ENCODE measurements around the gene KLC3.
A peak's percentile ranks its signal among the peaks of the same experiment; 100 is the strongest.

Gene KLC3

GRCh38 chr19:45368737-45369340, 28.3 kb downstream of the KLC3 start:
- Histone ChIP-seq H3K79me2 (ENCODE audit: insufficient read depth, low read length) (peaks cover 17% of the 10 kb centered on the region), H3K4me3 (ENCODE audit: low read depth in 1 of 2, low read length in 2 of 2) (peak overlapping the region in 1 of 2 experiments; percentile 96; a peak in 2 of 4 replicates), H3K9ac (ENCODE audit: low read depth, low read length) (no peak overlapping the region), H3K4me1 (ENCODE audit: insufficient read depth, low read length) (peaks cover 29% of the 10 kb centered on the region), H3K36me3 (ENCODE audit: insufficient read depth, low read length) (peaks cover 25% of the 10 kb centered on the region), H3K9me3 (ENCODE audit: insufficient read depth, low read length, severe bottlenecking) (no peaks in the 10 kb centered on the region), H3K27me3 (ENCODE audit: insufficient read depth, low read length, poor library complexity) (no peaks in the 10 kb centered on the region), H3K4me2 (ENCODE audit: insufficient read depth, low read length) (peak overlapping the region; percentile 98), H2AFZ (ENCODE audit: low read depth, low read length) (no peak overlapping the region), H4K20me1 (ENCODE audit: insufficient read depth, low read length) (0 out of 2 replicates have a peak, but pooled peaks cover 4% of the 10 kb centered on the region), H3K27ac (ENCODE audit: low read length) (no peak overlapping the region)
- TF ChIP-seq EZH2 (IDR thresholded peaks at IDR 0.05; ENCODE audit: borderline replicate concordance, low read depth, low read length, severe bottlenecking) (no peak), CTCF (IDR thresholded peaks at IDR 0.05; ENCODE audit: borderline replicate concordance, extremely low read depth, low read length, poor library complexity, severe bottlenecking) (no peak)
- no peak for ATAC-seq (ENCODE audit: insufficient read depth, low read depth)
- no peak for DNase-seq

GRCh38 chr19:45370410-45371204, 30.1 kb downstream of the KLC3 start, which contains the start of gene ERCC2:
TSS of gene ERCC2 (minus strand) at chr19:45370573. CDS start at chr19:45370540, 33 bp downstream.
- H3K9me3 ChIP-seq (ENCODE audit: insufficient read depth, low read length, severe bottlenecking): no peaks in the 10 kb centered on the region
- peak within 1 kb of the TSS; percentile 89 for H2AFZ ChIP-seq (ENCODE audit: low read depth, low read length)
- DNase-seq: peak; percentile 100
- peaks cover 17% of the 10 kb centered on the region for H3K79me2 ChIP-seq (ENCODE audit: insufficient read depth, low read length)
- peak within 1 kb of the TSS; percentile 92 to 96 for H3K4me3 ChIP-seq (ENCODE audit: low read depth in 1 of 2, low read length in 2 of 2)
- no peaks in the 10 kb centered on the region for H4K20me1 ChIP-seq (ENCODE audit: insufficient read depth, low read length)
- TF ChIP-seq CTCF (IDR thresholded peaks at IDR 0.05; ENCODE audit: borderline replicate concordance, extremely low read depth, low read length, poor library complexity, severe bottlenecking) (no peak), EZH2 (IDR thresholded peaks at IDR 0.05; ENCODE audit: borderline replicate concordance, low read depth, low read length, severe bottlenecking) (no peak)
- H3K4me1 ChIP-seq (ENCODE audit: insufficient read depth, low read length): peaks cover 29% of the 10 kb centered on the region
- H3K27ac ChIP-seq (ENCODE audit: low read length): peak within 1 kb of the TSS; percentile 85
- H3K27me3 ChIP-seq (ENCODE audit: insufficient read depth, low read length, poor library complexity): no peaks in the 10 kb centered on the region
- peak within 1 kb of the TSS; percentile 98 for H3K4me2 ChIP-seq (ENCODE audit: insufficient read depth, low read length)
- peak; percentile 99 for ATAC-seq (ENCODE audit: insufficient read depth, low read depth)
- peaks cover 10% of the 10 kb centered on the region for H3K36me3 ChIP-seq (ENCODE audit: insufficient read depth, low read length)
- peak within 1 kb of the TSS; percentile 80 for H3K9ac ChIP-seq (ENCODE audit: low read depth, low read length)

- Histone ChIP-seq H3K27ac (ENCODE audit: low read length) (no peak overlapping the region), H3K9me3 (ENCODE audit: insufficient read depth, low read length, severe bottlenecking) (no peaks in the 10 kb centered on the region), H4K20me1 (ENCODE audit: insufficient read depth, low read length) (no peaks in the 10 kb centered on the region), H3K79me2 (ENCODE audit: insufficient read depth, low read length) (no peaks in the 10 kb centered on the region), H3K4me2 (ENCODE audit: insufficient read depth, low read length) (no peak overlapping the region), H3K4me3 (ENCODE audit: low read depth in 1 of 2, low read length in 2 of 2) (no peak overlapping the region), H2AFZ (ENCODE audit: low read depth, low read length) (no peak overlapping the region), H3K9ac (ENCODE audit: low read depth, low read length) (no peak overlapping the region), H3K27me3 (ENCODE audit: insufficient read depth, low read length, poor library complexity) (no peaks in the 10 kb centered on the region), H3K36me3 (ENCODE audit: insufficient read depth, low read length) (no peaks in the 10 kb centered on the region), H3K4me1 (ENCODE audit: insufficient read depth, low read length) (peaks cover 5% of the 10 kb centered on the region)
- DNase-seq (no peak), ATAC-seq (ENCODE audit: insufficient read depth, low read depth) (no peak)
- no peak for TF ChIP-seq EZH2 (IDR thresholded peaks at IDR 0.05; ENCODE audit: borderline replicate concordance, low read depth, low read length, severe bottlenecking)
- no peak for TF ChIP-seq CTCF (IDR thresholded peaks at IDR 0.05; ENCODE audit: borderline replicate concordance, extremely low read depth, low read length, poor library complexity, severe bottlenecking)
Observed at GRCh38 chr19:45376045-45376724, 35.6 kb downstream of the KLC3 start.
